HG03066 (cell line): ENCODE measurements around the gene GDF3.
"Not testable (repeated sequence)": the region's sequence is repeated elsewhere in the genome, so short reads cannot be mapped to it uniquely, and the experiment has no call there.

ENCODE experiments used
- ATAC-seq: cut with Tn5 transposase; IDR thresholded peaks from one replicate; pipeline ENCODE4 v1.9.1; 2021; ENCODE audit warnings: low read depth; ENCODE audit not compliant: unreplicated experiment

Gene GDF3

GRCh38 chr12:7668171-7668570 is 27.4 kb downstream of the GDF3 start:
- ATAC-seq = no peak

- ATAC-seq = no peak
Observed at GRCh38 chr12:7667125-7667524, 28.4 kb downstream of the GDF3 start.

- ATAC-seq = no peak
Observed at GRCh38 chr12:7666595-7666994, 29.0 kb downstream of the GDF3 start.

- ATAC-seq = no peak
Observed at GRCh38 chr12:7661741-7662140, 33.8 kb downstream of the GDF3 start.

- ATAC-seq = no peak
Observed at GRCh38 chr12:7656121-7656520, 39.5 kb downstream of the GDF3 start.

- ATAC-seq = no peak
Observed at GRCh38 chr12:7650091-7650490, 45.5 kb downstream of the GDF3 start.

- ATAC-seq = no peak
Observed at GRCh38 chr12:7647071-7647470, 48.5 kb downstream of the GDF3 start.

- ATAC-seq = no peak
Observed at GRCh38 chr12:7646178-7646475, 49.4 kb downstream of the GDF3 start.

- ATAC-seq = no peak
Observed at GRCh38 chr12:7645395-7646177, 50.0 kb downstream of the GDF3 start.

GRCh38 chr12:7642876-7643309 is 52.7 kb downstream of the GDF3 start:
- ATAC-seq = no peak

GRCh38 chr12:7642287-7642686 is 53.3 kb downstream of the GDF3 start:
- no peak for ATAC-seq

- ATAC-seq = not testable (repeated sequence)
Observed at GRCh38 chr12:7640123-7640995, 55.2 kb downstream of the GDF3 start.
